ENCODE results near the gene STN1. TPM values are rescaled to one million over a fixed set of nuclear protein-coding genes. Genes with fewer than 3 reads are reported as not detected.

The STN1 gene
- total RNA-seq, 1 donor from 2014 or later, result 57.1 TPM

DNA sequence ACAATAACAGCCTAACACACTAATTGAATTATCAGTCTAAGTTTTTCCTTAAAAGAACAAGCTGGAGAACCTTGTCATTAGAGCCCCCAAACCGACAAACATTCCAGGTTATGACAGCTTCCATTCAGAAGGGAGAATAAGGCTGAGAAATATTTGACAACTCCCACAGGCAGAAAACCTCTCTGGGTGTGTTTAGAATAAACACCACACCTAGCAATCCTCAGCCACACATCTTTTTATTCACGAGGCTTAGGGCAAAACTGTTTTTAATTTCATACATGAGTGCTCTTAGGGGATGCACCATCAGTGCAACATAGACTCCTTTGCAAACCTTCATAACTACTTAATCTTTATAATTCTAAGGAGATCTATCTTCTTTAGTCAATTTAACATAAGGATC lies 24.2 kb downstream of the STN1 start:
- Mint-ChIP-seq H3K36me3 (ENCODE audit: unreplicated experiment) (no peaks in the 10 kb centered on the region), H3K9me3 (ENCODE audit: unreplicated experiment) (peaks cover 4% of the 10 kb centered on the region), H3K27ac (ENCODE audit: unreplicated experiment) (peak overlapping the region; percentile 87), H3K4me1 (ENCODE audit: low read depth, unreplicated experiment) (peaks cover 50% of the 10 kb centered on the region), H3K27me3 (ENCODE audit: unreplicated experiment) (peaks cover 2% of the 10 kb centered on the region), H3K4me3 (ENCODE audit: unreplicated experiment) (peak overlapping the region; percentile 16)
- DNase-seq, result no peak
- TF ChIP-seq, protein P1, sequence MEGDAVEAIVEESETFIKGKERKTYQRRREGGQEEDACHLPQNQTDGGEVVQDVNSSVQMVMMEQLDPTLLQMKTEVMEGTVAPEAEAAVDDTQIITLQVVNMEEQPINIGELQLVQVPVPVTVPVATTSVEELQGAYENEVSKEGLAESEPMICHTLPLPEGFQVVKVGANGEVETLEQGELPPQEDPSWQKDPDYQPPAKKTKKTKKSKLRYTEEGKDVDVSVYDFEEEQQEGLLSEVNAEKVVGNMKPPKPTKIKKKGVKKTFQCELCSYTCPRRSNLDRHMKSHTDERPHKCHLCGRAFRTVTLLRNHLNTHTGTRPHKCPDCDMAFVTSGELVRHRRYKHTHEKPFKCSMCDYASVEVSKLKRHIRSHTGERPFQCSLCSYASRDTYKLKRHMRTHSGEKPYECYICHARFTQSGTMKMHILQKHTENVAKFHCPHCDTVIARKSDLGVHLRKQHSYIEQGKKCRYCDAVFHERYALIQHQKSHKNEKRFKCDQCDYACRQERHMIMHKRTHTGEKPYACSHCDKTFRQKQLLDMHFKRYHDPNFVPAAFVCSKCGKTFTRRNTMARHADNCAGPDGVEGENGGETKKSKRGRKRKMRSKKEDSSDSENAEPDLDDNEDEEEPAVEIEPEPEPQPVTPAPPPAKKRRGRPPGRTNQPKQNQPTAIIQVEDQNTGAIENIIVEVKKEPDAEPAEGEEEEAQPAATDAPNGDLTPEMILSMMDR (IDR thresholded peaks at IDR 0.05; ENCODE audit: partially characterized antibody, unreplicated experiment), result no peak

GRCh38 chr10:103892181-103892580 lies 25.8 kb downstream of the STN1 start:
- Mint-ChIP-seq H3K4me3 (ENCODE audit: unreplicated experiment) (no peak overlapping the region), H3K9me3 (ENCODE audit: unreplicated experiment) (peaks cover 4% of the 10 kb centered on the region), H3K4me1 (ENCODE audit: low read depth, unreplicated experiment) (peaks cover 39% of the 10 kb centered on the region), H3K36me3 (ENCODE audit: unreplicated experiment) (no peaks in the 10 kb centered on the region), H3K27ac (ENCODE audit: unreplicated experiment) (no peak overlapping the region), H3K27me3 (ENCODE audit: unreplicated experiment) (peaks cover 2% of the 10 kb centered on the region)
- TF ChIP-seq, protein P1 (IDR thresholded peaks at IDR 0.05; ENCODE audit: partially characterized antibody, unreplicated experiment), result no peak
- no peak for DNase-seq

GRCh38 chr10:103890688-103891087 lies 27.3 kb downstream of the STN1 start:
- H3K36me3 Mint-ChIP-seq (ENCODE audit: unreplicated experiment), result no peaks in the 10 kb centered on the region
- H3K9me3 Mint-ChIP-seq (ENCODE audit: unreplicated experiment), result peaks cover 2% of the 10 kb centered on the region
- TF ChIP-seq, protein P1 (IDR thresholded peaks at IDR 0.05; ENCODE audit: partially characterized antibody, unreplicated experiment), result no peak
- H3K27ac Mint-ChIP-seq (ENCODE audit: unreplicated experiment), result no peak overlapping the region
- no peak overlapping the region for H3K4me3 Mint-ChIP-seq (ENCODE audit: unreplicated experiment)
- peaks cover 32% of the 10 kb centered on the region for H3K4me1 Mint-ChIP-seq (ENCODE audit: low read depth, unreplicated experiment)
- no peak for DNase-seq
- peaks cover 2% of the 10 kb centered on the region for H3K27me3 Mint-ChIP-seq (ENCODE audit: unreplicated experiment)

- Mint-ChIP-seq H3K27ac (ENCODE audit: unreplicated experiment) (no peak overlapping the region), H3K4me3 (ENCODE audit: unreplicated experiment) (no peak overlapping the region), H3K36me3 (ENCODE audit: unreplicated experiment) (no peaks in the 10 kb centered on the region), H3K27me3 (ENCODE audit: unreplicated experiment) (peaks cover 2% of the 10 kb centered on the region), H3K9me3 (ENCODE audit: unreplicated experiment) (peaks cover 2% of the 10 kb centered on the region), H3K4me1 (ENCODE audit: low read depth, unreplicated experiment) (peaks cover 27% of the 10 kb centered on the region)
- TF ChIP-seq, protein P1 (IDR thresholded peaks at IDR 0.05; ENCODE audit: partially characterized antibody, unreplicated experiment), result no peak
- no peak for DNase-seq
These were observed 27.8 kb downstream of the STN1 start for GRCh38 chr10:103890194-103890658.

- Mint-ChIP-seq H3K27me3 (ENCODE audit: unreplicated experiment) (peaks cover 2% of the 10 kb centered on the region), H3K27ac (ENCODE audit: unreplicated experiment) (no peak overlapping the region), H3K9me3 (ENCODE audit: unreplicated experiment) (peaks cover 2% of the 10 kb centered on the region), H3K4me1 (ENCODE audit: low read depth, unreplicated experiment) (peaks cover 19% of the 10 kb centered on the region), H3K36me3 (ENCODE audit: unreplicated experiment) (no peaks in the 10 kb centered on the region), H3K4me3 (ENCODE audit: unreplicated experiment) (no peak overlapping the region)
- TF ChIP-seq, protein P1 (IDR thresholded peaks at IDR 0.05; ENCODE audit: partially characterized antibody, unreplicated experiment), result no peak
- DNase-seq, result no peak
These were observed 28.8 kb downstream of the STN1 start for GRCh38 chr10:103889121-103889720.

Measured in glutamatergic neuron (in vitro differentiated cells).